ENCODE measurements around the gene HNRNPU. TPM values are rescaled to one million over a fixed set of nuclear protein-coding genes. Genes with fewer than 3 reads are reported as not detected.

The HNRNPU gene
- polyA plus RNA-seq, 2 donors = 94.5 to 127 TPM

DNA sequence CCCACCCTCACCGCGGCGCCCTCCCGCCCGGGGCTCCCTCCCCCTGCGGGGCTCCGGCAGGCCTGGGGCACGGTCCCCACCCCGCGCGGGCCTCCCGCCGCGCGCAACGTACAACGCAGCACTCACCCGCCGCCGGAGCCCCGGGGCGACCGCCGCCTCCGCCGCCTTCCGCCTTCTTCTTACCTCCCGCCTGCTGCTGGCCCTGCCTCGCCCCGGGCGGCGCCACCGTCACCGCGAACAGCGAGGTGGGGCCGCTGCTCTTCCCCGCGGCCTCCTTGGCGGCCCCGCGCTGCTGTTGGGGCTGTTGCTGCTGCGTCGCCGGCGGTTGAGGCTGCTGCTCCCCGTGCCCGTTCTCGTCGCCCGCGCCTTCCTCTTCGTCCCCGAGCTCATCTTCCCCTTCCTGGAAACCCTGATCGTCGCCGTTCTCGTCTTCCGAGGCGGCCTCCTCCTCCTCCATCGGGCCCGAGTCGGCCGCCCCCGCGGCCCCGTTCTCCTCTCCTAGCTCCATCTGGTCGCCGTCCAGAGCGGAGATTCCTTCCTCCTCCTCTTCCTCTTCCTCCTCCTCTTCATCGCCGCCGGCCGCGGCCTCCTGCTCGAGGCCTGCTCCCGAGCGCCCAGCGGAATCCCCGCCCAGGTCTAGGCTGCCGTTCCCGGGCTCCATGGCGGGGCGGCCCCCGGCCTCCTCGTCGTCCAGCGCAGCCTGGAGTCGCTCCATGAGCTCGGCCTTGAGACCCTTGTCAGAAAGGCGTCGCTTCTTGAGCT, 671 bp downstream of the HNRNPU start:
- H3K36me3 ChIP-seq (ENCODE audit: control insufficient read depth in 2 of 2, insufficient read depth in 2 of 2, low read length in 1 of 2) = peaks cover 5 to 7% of the 10 kb centered on the region in 2 donors
- H3K4me3 ChIP-seq (ENCODE audit: low read depth in 1 of 2, low read length in 2 of 2) = peak overlapping the region; percentile 90 to 93
- H3K9me3 ChIP-seq (ENCODE audit: control insufficient read depth in 2 of 2, insufficient read depth in 1 of 2, low read depth in 1 of 2, low read length in 1 of 2) = no peaks in the 10 kb centered on the region
- H3K27ac ChIP-seq (ENCODE audit: low read depth in 2 of 2, low read length in 1 of 2) = peak overlapping the region; percentile 99 to 100
- H3K27me3 ChIP-seq (ENCODE audit: control insufficient read depth in 1 of 2, insufficient read depth in 2 of 2, low read length in 2 of 2) = no peaks in the 10 kb centered on the region
- H3K4me1 ChIP-seq (ENCODE audit: control insufficient read depth in 2 of 2, insufficient read depth in 2 of 2, low read length in 1 of 2) = peaks cover 2% of the 10 kb centered on the region in 2 donors
- WGBS, 2 donors = 0 to 1% methylated on average over 81 to 92 of the region's 92 CpGs

GRCh38 chr1:244862699-244863490, 1.4 kb downstream of the HNRNPU start:
- H3K9me3 ChIP-seq (ENCODE audit: control insufficient read depth in 2 of 2, insufficient read depth in 1 of 2, low read depth in 1 of 2, low read length in 1 of 2) = no peaks in the 10 kb centered on the region
- peak overlapping the region; percentile 90 to 93 for H3K4me3 ChIP-seq (ENCODE audit: low read depth in 1 of 2, low read length in 2 of 2)
- H3K27me3 ChIP-seq (ENCODE audit: control insufficient read depth in 1 of 2, insufficient read depth in 2 of 2, low read length in 2 of 2) = no peaks in the 10 kb centered on the region
- peak overlapping the region; percentile 99 to 100 for H3K27ac ChIP-seq (ENCODE audit: low read depth in 2 of 2, low read length in 1 of 2)
- 1 to 2% methylated on average over 64 to 87 of the region's 87 CpGs for WGBS, 2 donors
- peaks cover 2% of the 10 kb centered on the region in 2 donors for H3K4me1 ChIP-seq (ENCODE audit: control insufficient read depth in 2 of 2, insufficient read depth in 2 of 2, low read length in 1 of 2)
- H3K36me3 ChIP-seq (ENCODE audit: control insufficient read depth in 2 of 2, insufficient read depth in 2 of 2, low read length in 1 of 2) = peaks cover 5 to 8% of the 10 kb centered on the region in 2 donors

GRCh38 chr1:244862354-244862698, 2.0 kb downstream of the HNRNPU start:
- H3K4me1 ChIP-seq (ENCODE audit: control insufficient read depth in 2 of 2, insufficient read depth in 2 of 2, low read length in 1 of 2) = peaks cover 2% of the 10 kb centered on the region in 2 donors

DNA sequence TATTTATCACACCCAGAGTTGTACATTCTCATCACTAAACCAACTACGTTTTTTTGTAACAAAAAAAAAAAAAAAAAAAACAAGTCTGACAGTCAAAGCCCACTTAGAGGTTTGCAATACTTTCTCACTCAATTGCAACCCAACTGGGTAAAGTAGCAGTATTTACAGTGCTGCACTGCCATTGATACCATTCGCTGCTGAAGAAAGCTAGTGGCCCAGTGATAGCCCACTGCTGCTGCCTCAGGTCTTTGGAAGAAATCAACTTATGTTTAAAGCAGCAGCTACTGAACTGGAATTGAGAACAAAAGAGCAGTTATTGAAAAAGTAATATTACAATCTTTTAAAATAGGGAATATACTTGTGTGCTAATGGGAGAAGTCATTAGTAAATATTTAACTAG, 2.7 kb downstream of the HNRNPU start:
- Histone ChIP-seq H3K4me1 (ENCODE audit: control insufficient read depth in 2 of 2, insufficient read depth in 2 of 2, low read length in 1 of 2) (peaks cover 2% of the 10 kb centered on the region in 2 donors), H3K9me3 (ENCODE audit: control insufficient read depth in 2 of 2, insufficient read depth in 1 of 2, low read depth in 1 of 2, low read length in 1 of 2) (no peaks in the 10 kb centered on the region), H3K4me3 (ENCODE audit: low read depth in 1 of 2, low read length in 2 of 2) (peak overlapping the region; percentile 31 to 93), H3K27ac (ENCODE audit: low read depth in 2 of 2, low read length in 1 of 2) (peak overlapping the region; percentile 27 to 47), H3K36me3 (ENCODE audit: control insufficient read depth in 2 of 2, insufficient read depth in 2 of 2, low read length in 1 of 2) (peaks cover 5 to 13% of the 10 kb centered on the region in 2 donors), H3K27me3 (ENCODE audit: control insufficient read depth in 1 of 2, insufficient read depth in 2 of 2, low read length in 2 of 2) (no peaks in the 10 kb centered on the region)
- 2 to 3% methylated on average over 2 of the region's 2 CpGs for WGBS, 2 donors

More at GRCh38 chr1:244862354-244862698, 2.0 kb downstream of the HNRNPU start:
- 0 to 1% methylated on average over 7 of the region's 7 CpGs for WGBS, 2 donors
- Histone ChIP-seq H3K36me3 (ENCODE audit: control insufficient read depth in 2 of 2, insufficient read depth in 2 of 2, low read length in 1 of 2) (peaks cover 5 to 10% of the 10 kb centered on the region in 2 donors), H3K9me3 (ENCODE audit: control insufficient read depth in 2 of 2, insufficient read depth in 1 of 2, low read depth in 1 of 2, low read length in 1 of 2) (no peaks in the 10 kb centered on the region), H3K4me3 (ENCODE audit: low read depth in 1 of 2, low read length in 2 of 2) (peak overlapping the region; percentile 45 to 93), H3K27ac (ENCODE audit: low read depth in 2 of 2, low read length in 1 of 2) (peak overlapping the region; percentile 99 to 100), H3K27me3 (ENCODE audit: control insufficient read depth in 1 of 2, insufficient read depth in 2 of 2, low read length in 2 of 2) (no peaks in the 10 kb centered on the region)

GRCh38 chr1:244860914-244861610, 3.3 kb downstream of the HNRNPU start:
- H3K27me3 ChIP-seq (ENCODE audit: control insufficient read depth in 1 of 2, insufficient read depth in 2 of 2, low read length in 2 of 2) = no peaks in the 10 kb centered on the region
- WGBS, 2 donors = 4% methylated on average over 2 of the region's 2 CpGs
- no peak overlapping the region for H3K27ac ChIP-seq (ENCODE audit: low read depth in 2 of 2, low read length in 1 of 2)
- peaks cover 7 to 13% of the 10 kb centered on the region in 2 donors for H3K36me3 ChIP-seq (ENCODE audit: control insufficient read depth in 2 of 2, insufficient read depth in 2 of 2, low read length in 1 of 2)
- H3K9me3 ChIP-seq (ENCODE audit: control insufficient read depth in 2 of 2, insufficient read depth in 1 of 2, low read depth in 1 of 2, low read length in 1 of 2) = no peaks in the 10 kb centered on the region
- H3K4me1 ChIP-seq (ENCODE audit: control insufficient read depth in 2 of 2, insufficient read depth in 2 of 2, low read length in 1 of 2) = peaks cover 2% of the 10 kb centered on the region in 2 donors
- peak overlapping the region in 1 of 2 donors; percentile 93 for H3K4me3 ChIP-seq (ENCODE audit: low read depth in 1 of 2, low read length in 2 of 2)

GRCh38 chr1:244860078-244860477, 4.3 kb downstream of the HNRNPU start:
- Histone ChIP-seq H3K27ac (ENCODE audit: low read depth in 2 of 2, low read length in 1 of 2) (no peak overlapping the region), H3K4me1 (ENCODE audit: control insufficient read depth in 2 of 2, insufficient read depth in 2 of 2, low read length in 1 of 2) (peaks cover 2% of the 10 kb centered on the region in 2 donors), H3K9me3 (ENCODE audit: control insufficient read depth in 2 of 2, insufficient read depth in 1 of 2, low read depth in 1 of 2, low read length in 1 of 2) (no peaks in the 10 kb centered on the region), H3K4me3 (ENCODE audit: low read depth in 1 of 2, low read length in 2 of 2) (no peak overlapping the region), H3K27me3 (ENCODE audit: control insufficient read depth in 1 of 2, insufficient read depth in 2 of 2, low read length in 2 of 2) (no peaks in the 10 kb centered on the region), H3K36me3 (ENCODE audit: control insufficient read depth in 2 of 2, insufficient read depth in 2 of 2, low read length in 1 of 2) (peaks cover 7 to 16% of the 10 kb centered on the region in 2 donors)
- 42 to 44% methylated on average over 9 of the region's 9 CpGs for WGBS, 2 donors

GRCh38 chr1:244858357-244858756, 6.0 kb downstream of the HNRNPU start:
- no peaks in the 10 kb centered on the region for H3K27me3 ChIP-seq (ENCODE audit: control insufficient read depth in 1 of 2, insufficient read depth in 2 of 2, low read length in 2 of 2)
- no peak overlapping the region for H3K27ac ChIP-seq (ENCODE audit: low read depth in 2 of 2, low read length in 1 of 2)
- H3K36me3 ChIP-seq (ENCODE audit: control insufficient read depth in 2 of 2, insufficient read depth in 2 of 2, low read length in 1 of 2) = peaks cover 7 to 18% of the 10 kb centered on the region in 2 donors
- H3K4me3 ChIP-seq (ENCODE audit: low read depth in 1 of 2, low read length in 2 of 2) = no peak overlapping the region
- WGBS, 2 donors = 57 to 61% methylated on average over 1 of the region's 1 CpG
- peaks cover 2% of the 10 kb centered on the region in 2 donors for H3K4me1 ChIP-seq (ENCODE audit: control insufficient read depth in 2 of 2, insufficient read depth in 2 of 2, low read length in 1 of 2)
- no peaks in the 10 kb centered on the region for H3K9me3 ChIP-seq (ENCODE audit: control insufficient read depth in 2 of 2, insufficient read depth in 1 of 2, low read depth in 1 of 2, low read length in 1 of 2)

- WGBS, 2 donors = 67% methylated on average over 3 of the region's 3 CpGs
- no peaks in the 10 kb centered on the region for H3K27me3 ChIP-seq (ENCODE audit: control insufficient read depth in 1 of 2, insufficient read depth in 2 of 2, low read length in 2 of 2)
- peaks cover 7 to 18% of the 10 kb centered on the region in 2 donors for H3K36me3 ChIP-seq (ENCODE audit: control insufficient read depth in 2 of 2, insufficient read depth in 2 of 2, low read length in 1 of 2)
- no peaks in the 10 kb centered on the region for H3K9me3 ChIP-seq (ENCODE audit: control insufficient read depth in 2 of 2, insufficient read depth in 1 of 2, low read depth in 1 of 2, low read length in 1 of 2)
- peaks cover 2% of the 10 kb centered on the region in 2 donors for H3K4me1 ChIP-seq (ENCODE audit: control insufficient read depth in 2 of 2, insufficient read depth in 2 of 2, low read length in 1 of 2)
- no peak overlapping the region for H3K4me3 ChIP-seq (ENCODE audit: low read depth in 1 of 2, low read length in 2 of 2)
- H3K27ac ChIP-seq (ENCODE audit: low read depth in 2 of 2, low read length in 1 of 2) = no peak overlapping the region
Measured at GRCh38 chr1:244857761-244858160, 6.6 kb downstream of the HNRNPU start.

- Histone ChIP-seq H3K27me3 (ENCODE audit: control insufficient read depth in 1 of 2, insufficient read depth in 2 of 2, low read length in 2 of 2) (no peaks in the 10 kb centered on the region), H3K36me3 (ENCODE audit: control insufficient read depth in 2 of 2, insufficient read depth in 2 of 2, low read length in 1 of 2) (peaks cover 5 to 15% of the 10 kb centered on the region in 2 donors), H3K9me3 (ENCODE audit: control insufficient read depth in 2 of 2, insufficient read depth in 1 of 2, low read depth in 1 of 2, low read length in 1 of 2) (no peaks in the 10 kb centered on the region), H3K27ac (ENCODE audit: low read depth in 2 of 2, low read length in 1 of 2) (no peak overlapping the region), H3K4me1 (ENCODE audit: control insufficient read depth in 2 of 2, insufficient read depth in 2 of 2, low read length in 1 of 2) (peaks cover 0 to 1% of the 10 kb centered on the region in 2 donors), H3K4me3 (ENCODE audit: low read depth in 1 of 2, low read length in 2 of 2) (no peak overlapping the region)
- 60 to 66% methylated on average over 7 of the region's 7 CpGs for WGBS, 2 donors
Measured at GRCh38 chr1:244854865-244855578, 9.3 kb downstream of the HNRNPU start.

Measured in esophagus (tissue), 2 donors.